ENCODE results near the gene CATSPER3. TPM values are rescaled to one million over a fixed set of nuclear protein-coding genes. Genes with fewer than 3 reads are reported as not detected.

The CATSPER3 gene
- polyA plus RNA-seq, 1 donor from 2014 or later, result 0.17 TPM

DNA sequence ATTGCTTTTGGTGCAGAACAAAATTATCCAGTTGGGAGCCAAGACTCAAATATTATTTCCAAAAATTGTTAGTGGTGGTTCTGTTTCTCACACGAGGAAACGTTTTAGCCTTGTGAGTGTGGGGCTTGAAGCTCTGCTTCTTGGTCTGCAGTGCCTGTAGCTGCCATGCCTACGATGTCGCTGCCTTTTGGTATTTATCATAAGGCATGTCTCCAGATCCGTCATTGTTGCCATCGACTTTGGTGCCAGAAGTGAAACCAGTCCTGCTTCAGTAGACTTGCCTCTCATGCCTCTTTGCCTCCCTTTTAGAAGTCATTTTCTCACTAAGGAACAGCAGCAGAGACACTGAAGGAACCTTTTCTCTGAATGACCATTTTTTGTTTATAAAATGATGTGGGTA, 29.7 kb upstream of the CATSPER3 start:
- Histone ChIP-seq H4K20me1 (ENCODE audit: insufficient read depth) (no peaks in the 10 kb centered on the region), H3K9me2 (ENCODE audit: insufficient read depth, low read length) (no peaks in the 10 kb centered on the region), H3K9me3 (ENCODE audit: low read length) (no peaks in the 10 kb centered on the region), H3K9ac (ENCODE audit: low read length) (no peak overlapping the region), H3K4me3 (ENCODE audit: low read length) (no peak overlapping the region), H2AFZ (ENCODE audit: low read depth, low read length) (no peak overlapping the region), H3K36me3 (ENCODE audit: insufficient read depth, low read length) (no peaks in the 10 kb centered on the region), H3F3A (ENCODE audit: insufficient read depth, low read length, poor library complexity, severe bottlenecking) (no peaks in the 10 kb centered on the region), H3K79me2 (replicated peaks; ENCODE audit: insufficient read depth, low read length) (no peaks in the 10 kb centered on the region), H3K27ac (ENCODE audit: low read length) (no peak overlapping the region), H3K27me3 (ENCODE audit: insufficient read depth, low read depth, low read length) (no peaks in the 10 kb centered on the region), H3K4me2 (ENCODE audit: low read length) (no peak overlapping the region)
- TF ChIP-seq TAF1 (IDR thresholded peaks at IDR 0.05; ENCODE audit: low read depth) (no peak), SMC3 (conservative IDR thresholded peaks at IDR 0.05; ENCODE audit: poor library complexity) (no peak), CTCF (IDR thresholded peaks at IDR 0.05; ENCODE audit: poor library complexity, severe bottlenecking) (no peak), REST (IDR thresholded peaks at IDR 0.05; ENCODE audit: borderline replicate concordance) (no peak), MXI1 (conservative IDR thresholded peaks at IDR 0.05; ENCODE audit: poor library complexity, severe bottlenecking) (no peak), EP300 (conservative IDR thresholded peaks at IDR 0.05; ENCODE audit: poor library complexity, severe bottlenecking) (no peak), EZH2 (IDR thresholded peaks at IDR 0.05; ENCODE audit: borderline replicate concordance, insufficient read depth, low read length, poor library complexity, severe bottlenecking) (no peak), POLR2AphosphoS5 (IDR thresholded peaks at IDR 0.05) (no peak), RAD21 (conservative IDR thresholded peaks at IDR 0.05) (no peak)

GRCh38 chr5:134939500-134939899, 28.2 kb upstream of the CATSPER3 start:
- Histone ChIP-seq H3K9me3 (ENCODE audit: low read length) (no peaks in the 10 kb centered on the region), H3K9me2 (ENCODE audit: insufficient read depth, low read length) (no peaks in the 10 kb centered on the region), H3K9ac (ENCODE audit: low read length) (no peak overlapping the region), H2AFZ (ENCODE audit: low read depth, low read length) (no peak overlapping the region), H3K36me3 (ENCODE audit: insufficient read depth, low read length) (no peaks in the 10 kb centered on the region), H4K20me1 (ENCODE audit: insufficient read depth) (no peaks in the 10 kb centered on the region), H3K79me2 (replicated peaks; ENCODE audit: insufficient read depth, low read length) (no peaks in the 10 kb centered on the region), H3K4me3 (ENCODE audit: low read length) (no peak overlapping the region), H3F3A (ENCODE audit: insufficient read depth, low read length, poor library complexity, severe bottlenecking) (no peaks in the 10 kb centered on the region), H3K4me2 (ENCODE audit: low read length) (no peak overlapping the region), H3K27ac (ENCODE audit: low read length) (no peak overlapping the region), H3K27me3 (ENCODE audit: insufficient read depth, low read depth, low read length) (no peaks in the 10 kb centered on the region)
- no peak for TF ChIP-seq REST (IDR thresholded peaks at IDR 0.05; ENCODE audit: borderline replicate concordance)
- TF ChIP-seq MXI1 (conservative IDR thresholded peaks at IDR 0.05; ENCODE audit: poor library complexity, severe bottlenecking), result no peak
- no peak for TF ChIP-seq POLR2AphosphoS5 (IDR thresholded peaks at IDR 0.05)
- TF ChIP-seq RAD21 (conservative IDR thresholded peaks at IDR 0.05), result no peak
- no peak for TF ChIP-seq EZH2 (IDR thresholded peaks at IDR 0.05; ENCODE audit: borderline replicate concordance, insufficient read depth, low read length, poor library complexity, severe bottlenecking)
- no peak for TF ChIP-seq SMC3 (conservative IDR thresholded peaks at IDR 0.05; ENCODE audit: poor library complexity)
- TF ChIP-seq TAF1 (IDR thresholded peaks at IDR 0.05; ENCODE audit: low read depth), result no peak
- TF ChIP-seq EP300 (conservative IDR thresholded peaks at IDR 0.05; ENCODE audit: poor library complexity, severe bottlenecking), result no peak
- no peak for TF ChIP-seq CTCF (IDR thresholded peaks at IDR 0.05; ENCODE audit: poor library complexity, severe bottlenecking)

Data from neural cell (in vitro differentiated cells).